ENCODE results near the gene OR4N2.

GRCh38 chr14:19771895-19772430 is 31.6 kb upstream of the OR4N2 start:
- no peak for TF ChIP-seq EZH2 (IDR thresholded peaks at IDR 0.05; ENCODE audit: low read length, missing control alignments)
- no peak for TF ChIP-seq CTCF (conservative IDR thresholded peaks at IDR 0.05 in 1 of 2, IDR thresholded peaks at IDR 0.05 in 1 of 2; ENCODE audit: low read depth in 1 of 2, low read length in 2 of 2)
